Right forelimb (tissue), 1 donor: Measurements from ENCODE around the gene CCDC107.

ENCODE experiments used
- DNase-seq: peaks from one replicate; pipeline ENCODE4 v3.0.0-alpha.2; 2018

CCDC107 gene

GRCh38 chr9:35662437-35662836 lies 4.3 kb downstream of the CCDC107 start:
- no peak for DNase-seq

GRCh38 chr9:35664531-35665470 lies 6.7 kb downstream of the CCDC107 start, which contains the start of gene ARHGEF39:
TSS of gene ARHGEF39 (minus strand) at chr9:35665195. CDS start at chr9:35665169, 26 bp downstream.
- peak; percentile 87 for DNase-seq

- no peak for DNase-seq
These were observed 7.4 kb downstream of the CCDC107 start for GRCh38 chr9:35665471-35665818.

DNA sequence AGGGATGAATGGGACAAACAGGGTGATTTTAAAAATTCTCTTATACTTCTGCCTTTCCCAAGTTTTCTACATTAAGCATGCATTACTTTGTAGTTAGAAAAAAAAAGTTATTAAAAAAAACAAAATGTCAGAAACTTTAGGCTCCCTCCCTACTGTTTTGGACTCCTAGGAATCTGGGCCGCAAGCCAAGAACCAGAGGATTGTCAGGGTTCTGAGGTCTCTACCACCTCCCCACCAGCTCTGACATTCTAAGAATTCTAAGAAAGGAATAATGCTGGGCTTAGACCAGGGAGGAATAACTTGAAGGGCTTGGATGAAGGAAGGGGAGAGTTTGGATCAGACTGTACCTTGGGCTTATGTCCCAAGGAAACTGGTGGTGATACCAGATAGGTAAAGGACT lies 8.0 kb downstream of the CCDC107 start:
- DNase-seq: no peak

GRCh38 chr9:35666549-35666948 lies 8.5 kb downstream of the CCDC107 start:
- DNase-seq: no peak

DNA sequence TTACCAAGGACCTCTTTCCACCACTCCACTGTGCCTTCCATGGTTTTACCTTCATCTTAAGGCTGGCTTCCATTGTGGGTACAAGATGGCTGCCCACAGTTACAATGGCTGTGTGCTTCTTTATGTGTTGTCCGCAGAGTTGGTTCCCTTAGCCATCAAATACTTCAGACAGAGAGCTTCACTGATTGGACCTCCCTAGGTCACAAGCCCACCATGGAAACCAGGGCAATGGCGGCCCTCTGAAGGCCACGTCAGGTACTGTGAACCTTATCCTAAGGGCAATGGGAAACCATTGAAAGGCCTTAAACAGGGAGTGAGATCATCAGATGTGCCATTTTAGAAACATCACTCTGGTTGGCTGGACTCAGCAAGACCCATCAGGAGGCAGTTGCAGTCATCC lies 9.8 kb downstream of the CCDC107 start:
- no peak for DNase-seq

DNA sequence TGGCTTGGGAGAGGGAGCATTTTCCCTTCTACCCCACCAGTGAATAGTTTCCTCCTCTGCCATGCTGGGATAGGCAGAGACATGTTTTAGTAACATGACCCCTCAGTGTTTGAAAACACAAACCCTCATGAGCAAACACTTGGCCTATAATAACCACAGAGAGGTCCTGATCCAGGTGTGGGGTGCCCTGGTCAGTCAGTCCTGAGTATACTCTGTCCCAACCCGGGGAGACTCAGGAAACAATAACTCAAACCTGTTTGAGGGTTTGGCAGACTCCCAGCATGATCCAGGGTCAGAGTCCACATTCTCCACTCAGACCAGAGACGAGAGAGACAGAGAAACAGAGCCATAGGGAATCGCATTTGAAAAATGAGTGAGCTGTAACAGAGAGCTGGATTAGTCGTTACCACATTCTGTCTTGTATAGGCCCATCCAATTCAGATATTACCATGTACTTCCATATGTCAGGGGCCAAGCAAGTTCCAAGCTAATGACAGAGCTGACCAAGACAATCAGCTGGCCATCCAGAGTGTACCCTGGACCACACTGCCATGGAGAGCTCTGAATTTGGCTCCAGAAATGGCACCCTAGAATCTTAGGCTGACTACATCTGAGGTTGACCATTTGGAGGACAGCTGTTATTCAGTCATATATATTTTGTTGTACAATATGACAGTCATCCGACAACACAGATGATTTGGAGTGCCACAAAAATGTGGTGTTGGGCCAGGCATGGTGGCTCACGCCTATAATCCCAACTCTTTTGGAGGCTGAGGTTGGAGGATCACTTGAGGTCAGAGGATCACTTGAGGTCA lies 11.4 kb downstream of the CCDC107 start:
- no peak for DNase-seq

DNA sequence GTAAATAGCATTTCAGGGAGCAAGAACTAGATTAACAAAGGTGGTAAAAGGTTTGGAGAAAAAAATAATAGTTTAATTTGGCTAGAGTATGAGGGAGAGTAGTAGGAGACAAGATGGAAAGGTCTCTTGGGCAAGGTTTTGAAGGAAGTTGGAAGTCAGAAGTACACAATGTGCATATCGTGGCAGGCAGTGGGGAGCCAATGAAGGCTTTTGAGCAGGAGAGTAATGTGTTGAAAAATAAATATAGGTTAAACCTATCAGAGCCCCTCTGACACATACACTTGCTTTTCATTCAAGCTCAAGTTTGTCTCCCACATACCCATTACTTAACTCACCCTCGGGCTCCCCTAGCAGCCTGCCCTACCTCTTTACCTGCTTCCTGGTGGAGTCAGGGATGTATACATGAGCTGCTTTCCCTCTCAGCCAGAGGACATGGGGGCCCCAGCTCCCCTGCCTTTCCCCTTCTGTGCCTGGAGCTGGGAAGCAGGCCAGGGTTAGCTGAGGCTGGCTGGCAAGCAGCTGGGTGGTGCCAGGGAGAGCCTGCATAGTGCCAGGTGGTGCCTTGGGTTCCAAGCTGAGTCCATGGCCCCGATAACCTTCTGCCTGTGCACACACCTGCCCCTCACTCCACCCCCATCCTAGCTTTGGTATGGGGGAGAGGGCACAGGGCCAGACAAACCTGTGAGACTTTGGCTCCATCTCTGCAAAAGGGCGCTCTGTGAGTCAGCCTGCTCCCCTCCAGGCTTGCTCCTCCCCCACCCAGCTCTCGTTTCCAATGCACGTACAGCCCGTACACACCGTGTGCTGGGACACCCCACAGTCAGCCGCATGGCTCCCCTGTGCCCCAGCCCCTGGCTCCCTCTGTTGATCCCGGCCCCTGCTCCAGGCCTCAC lies 15.3 kb downstream of the CCDC107 start, which contains the start of gene CA9:
Gene CA9, plus strand, starts transcription at position 797 of the 893 bp plus-strand sequence. Its CDS starts 32 bp downstream, at position 829.
- DNase-seq: no peak

- no peak for DNase-seq
These were observed 15.9 kb downstream of the CCDC107 start for GRCh38 chr9:35674025-35674361.

GRCh38 chr9:35675204-35675603 lies 17.1 kb downstream of the CCDC107 start:
- no peak for DNase-seq

DNA sequence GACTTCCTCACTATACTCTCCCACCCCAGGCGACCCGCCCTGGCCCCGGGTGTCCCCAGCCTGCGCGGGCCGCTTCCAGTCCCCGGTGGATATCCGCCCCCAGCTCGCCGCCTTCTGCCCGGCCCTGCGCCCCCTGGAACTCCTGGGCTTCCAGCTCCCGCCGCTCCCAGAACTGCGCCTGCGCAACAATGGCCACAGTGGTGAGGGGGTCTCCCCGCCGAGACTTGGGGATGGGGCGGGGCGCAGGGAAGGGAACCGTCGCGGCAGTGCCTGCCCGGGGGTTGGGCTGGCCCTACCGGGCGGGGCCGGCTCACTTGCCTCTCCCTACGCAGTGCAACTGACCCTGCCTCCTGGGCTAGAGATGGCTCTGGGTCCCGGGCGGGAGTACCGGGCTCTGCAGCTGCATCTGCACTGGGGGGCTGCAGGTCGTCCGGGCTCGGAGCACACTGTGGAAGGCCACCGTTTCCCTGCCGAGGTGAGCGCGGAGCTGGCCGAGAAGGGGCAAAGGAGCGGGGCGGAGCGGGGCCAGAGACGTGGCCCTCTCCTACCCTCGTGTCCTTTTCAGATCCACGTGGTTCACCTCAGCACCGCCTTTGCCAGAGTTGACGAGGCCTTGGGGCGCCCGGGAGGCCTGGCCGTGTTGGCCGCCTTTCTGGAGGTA lies 17.8 kb downstream of the CCDC107 start:
- peak; percentile 84 for DNase-seq

DNA sequence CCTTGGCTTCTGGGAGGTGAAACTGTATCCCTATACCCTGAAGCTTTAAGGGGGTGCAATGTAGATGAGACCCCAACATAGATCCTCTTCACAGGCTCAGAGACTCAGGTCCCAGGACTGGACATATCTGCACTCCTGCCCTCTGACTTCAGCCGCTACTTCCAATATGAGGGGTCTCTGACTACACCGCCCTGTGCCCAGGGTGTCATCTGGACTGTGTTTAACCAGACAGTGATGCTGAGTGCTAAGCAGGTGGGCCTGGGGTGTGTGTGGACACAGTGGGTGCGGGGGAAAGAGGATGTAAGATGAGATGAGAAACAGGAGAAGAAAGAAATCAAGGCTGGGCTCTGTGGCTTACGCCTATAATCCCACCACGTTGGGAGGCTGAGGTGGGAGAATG lies 21.0 kb downstream of the CCDC107 start:
- no peak for DNase-seq

DNA sequence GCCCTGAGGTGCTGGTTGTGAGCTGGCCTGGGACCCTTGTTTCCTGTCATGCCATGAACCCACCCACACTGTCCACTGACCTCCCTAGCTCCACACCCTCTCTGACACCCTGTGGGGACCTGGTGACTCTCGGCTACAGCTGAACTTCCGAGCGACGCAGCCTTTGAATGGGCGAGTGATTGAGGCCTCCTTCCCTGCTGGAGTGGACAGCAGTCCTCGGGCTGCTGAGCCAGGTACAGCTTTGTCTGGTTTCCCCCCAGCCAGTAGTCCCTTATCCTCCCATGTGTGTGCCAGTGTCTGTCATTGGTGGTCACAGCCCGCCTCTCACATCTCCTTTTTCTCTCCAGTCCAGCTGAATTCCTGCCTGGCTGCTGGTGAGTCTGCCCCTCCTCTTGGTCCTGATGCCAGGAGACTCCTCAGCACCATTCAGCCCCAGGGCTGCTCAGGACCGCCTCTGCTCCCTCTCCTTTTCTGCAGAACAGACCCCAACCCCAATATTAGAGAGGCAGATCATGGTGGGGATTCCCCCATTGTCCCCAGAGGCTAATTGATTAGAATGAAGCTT lies 21.8 kb downstream of the CCDC107 start:
- DNase-seq: no peak

DNA sequence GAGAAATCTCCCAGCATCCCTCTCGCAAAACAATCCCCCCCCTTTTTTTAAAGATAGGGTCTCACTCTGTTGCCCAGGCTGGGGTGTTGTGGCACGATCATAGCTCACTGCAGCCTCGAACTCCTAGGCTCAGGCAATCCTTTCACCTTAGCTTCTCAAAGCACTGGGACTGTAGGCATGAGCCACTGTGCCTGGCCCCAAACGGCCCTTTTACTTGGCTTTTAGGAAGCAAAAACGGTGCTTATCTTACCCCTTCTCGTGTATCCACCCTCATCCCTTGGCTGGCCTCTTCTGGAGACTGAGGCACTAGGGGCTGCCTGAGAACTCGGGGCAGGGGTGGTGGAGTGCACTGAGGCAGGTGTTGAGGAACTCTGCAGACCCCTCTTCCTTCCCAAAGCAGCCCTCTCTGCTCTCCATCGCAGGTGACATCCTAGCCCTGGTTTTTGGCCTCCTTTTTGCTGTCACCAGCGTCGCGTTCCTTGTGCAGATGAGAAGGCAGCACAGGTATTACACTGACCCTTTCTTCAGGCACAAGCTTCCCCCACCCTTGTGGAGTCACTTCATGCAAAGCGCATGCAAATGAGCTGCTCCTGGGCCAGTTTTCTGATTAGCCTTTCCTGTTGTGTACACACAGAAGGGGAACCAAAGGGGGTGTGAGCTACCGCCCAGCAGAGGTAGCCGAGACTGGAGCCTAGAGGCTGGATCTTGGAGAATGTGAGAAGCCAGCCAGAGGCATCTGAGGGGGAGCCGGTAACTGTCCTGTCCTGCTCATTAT lies 22.4 kb downstream of the CCDC107 start:
- DNase-seq: no peak

DNA sequence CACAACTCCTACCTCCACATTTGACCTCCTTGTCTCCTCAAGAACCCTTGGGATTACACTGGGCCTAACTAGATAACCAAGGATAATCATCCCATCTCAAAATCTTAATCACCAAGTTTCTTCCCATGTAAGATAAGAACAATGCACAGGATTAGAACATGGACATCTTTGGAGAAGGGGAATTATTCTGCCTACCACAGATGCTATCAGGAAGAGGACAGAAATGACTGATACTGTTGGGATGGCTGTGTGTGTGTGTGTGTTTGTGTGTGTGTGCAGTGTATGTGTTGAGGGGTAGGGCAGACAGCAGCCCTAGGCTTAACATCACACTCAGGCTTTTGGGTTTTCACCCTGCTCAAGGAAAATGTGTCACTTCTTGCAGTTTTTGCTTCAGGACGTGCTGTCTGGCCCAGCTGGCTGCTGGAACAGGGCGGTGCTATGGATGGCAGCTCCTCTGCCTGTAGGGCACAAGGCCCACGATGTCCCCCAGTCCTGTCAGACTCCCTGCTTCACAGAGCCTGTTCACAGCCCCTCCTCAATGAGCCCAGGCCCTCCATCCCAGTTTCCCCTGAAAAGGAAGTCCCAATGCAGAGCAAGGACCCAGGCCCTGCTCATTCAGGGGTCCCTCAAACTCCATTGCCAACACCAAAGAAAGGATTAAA lies 23.4 kb downstream of the CCDC107 start:
- DNase-seq: no peak

DNA sequence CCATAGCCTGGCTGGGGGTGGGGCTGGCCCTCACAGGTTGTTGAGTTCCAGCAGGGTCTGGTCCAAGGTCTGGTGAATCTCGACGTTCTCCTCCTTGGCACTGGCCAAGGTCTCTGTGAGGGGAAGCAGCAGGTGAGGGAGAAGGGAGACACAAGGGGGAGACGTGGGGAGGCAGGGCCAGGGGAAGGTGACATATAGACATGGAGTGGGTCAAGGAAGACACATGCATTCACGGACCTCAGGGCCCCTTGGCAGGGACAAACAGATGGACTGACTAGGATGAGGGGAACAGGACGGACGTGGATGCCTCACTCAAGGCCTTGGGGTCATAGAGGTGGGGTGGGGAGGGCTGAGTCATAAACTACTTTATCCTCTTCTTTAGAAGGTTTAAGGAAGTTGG lies 24.0 kb downstream of the CCDC107 start:
- DNase-seq: no peak

GRCh38 chr9:35682520-35683315 lies 24.6 kb downstream of the CCDC107 start:
- no peak for DNase-seq

DNA sequence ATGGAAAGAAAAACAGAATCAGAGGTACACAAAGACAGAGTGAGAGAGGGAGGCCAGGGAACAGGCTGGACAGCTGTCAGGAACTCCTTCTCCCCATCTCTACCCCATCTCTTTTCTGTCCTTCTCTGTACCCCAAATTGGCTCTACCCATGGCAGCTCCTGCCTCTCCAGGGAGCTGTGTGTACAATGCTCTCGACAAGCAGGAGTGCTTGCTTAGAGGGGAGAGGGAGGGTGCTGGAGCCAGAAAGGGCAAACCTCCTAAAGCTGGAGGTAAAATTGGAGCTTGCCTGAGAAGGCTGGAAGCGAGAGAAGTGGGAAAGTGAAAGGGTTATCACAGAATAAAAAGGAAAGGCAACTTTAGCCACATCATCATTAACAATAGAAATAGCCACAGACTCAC lies 25.2 kb downstream of the CCDC107 start:
- no peak for DNase-seq

- DNase-seq: no peak
These were observed 26.8 kb downstream of the CCDC107 start for GRCh38 chr9:35684921-35685320.

- DNase-seq: no peak
These were observed 27.4 kb downstream of the CCDC107 start for GRCh38 chr9:35685506-35685905.
